Right lobe of liver (tissue), 6 donors: Measurements from ENCODE around the gene SNX3. TPM values are rescaled to one million over a fixed set of nuclear protein-coding genes. Genes with fewer than 3 reads are reported as not detected.
"Not testable (repeated sequence)": the region's sequence is repeated elsewhere in the genome, so short reads cannot be mapped to it uniquely, and the experiment has no call there.

Source experiments
- ATAC-seq, 4 donors: fragments of 200-7000 bp; cut with Tn5 transposase; one replicate each; pipeline ENCODE4 v1.9.1; 2020; ENCODE audit warnings: mild to moderate bottlenecking in 4 of 4, moderate library complexity in 4 of 4
- DNase-seq, 3 donors: peaks; one replicate each; pipeline ENCODE4 v3.0.0-alpha.2; 2020
- H3K27ac ChIP-seq, 3 donors: fragments of 200-600 bp; one replicate each; pipeline ENCODE4 v1.8.0; 2022
- H3K27me3 ChIP-seq, 2 donors: fragments of 200-600 bp; one replicate each; pipeline ENCODE4 v1.8.0; 2022
- H3K36me3 ChIP-seq, 4 donors: fragments of 200-600 bp; sonication (generic) in 1 of 4; one replicate each; pipeline versions ENCODE4 v1.5.1 to v1.8.0; 2017 to 2022; ENCODE audit warnings: control low read depth in 1 of 4
- H3K4me1 ChIP-seq, 4 donors: fragments of 200-600 bp; sonication (generic) in 1 of 4; one replicate each; pipeline versions ENCODE4 v1.5.1 to v1.8.0; 2017 to 2022; ENCODE audit warnings: control low read depth in 1 of 4
- H3K4me3 ChIP-seq, 3 donors: fragments of 200-600 bp; one replicate each; pipeline ENCODE4 v1.8.0; 2022
- H3K9me3 ChIP-seq, 4 donors: fragments of 200-600 bp; sonication (generic) in 1 of 4; one replicate each; pipeline versions ENCODE4 v1.5.1 to v1.8.0; 2017 to 2022; ENCODE audit warnings: control low read depth in 1 of 4
- CTCF ChIP-seq, 4 donors: fragments of 200-600 bp in 3 of 4; fragments of 450-650 bp in 1 of 4; IDR thresholded peaks; one replicate each; pipeline versions ENCODE4 v1.5.1 to v1.8.0; 2016 to 2022; ENCODE audit warnings: antibody characterized with exemption in 4 of 4, mild to moderate bottlenecking in 2 of 4
- POLR2A ChIP-seq: fragments of 450-650 bp; IDR thresholded peaks from one replicate; pipeline ENCODE4 v1.6.1; 2017; ENCODE audit warnings: antibody characterized with exemption, mild to moderate bottlenecking
- WGBS: methylation state at CpG from one replicate; pipeline ENCODE4 v1.1.6; 2018; ENCODE audit warnings: low coverage, low lambda C conversion rate; ENCODE audit not compliant: insufficient coverage; ENCODE audit errors: missing lambda C conversion rate; 5-methylcytosine and 5-hydroxymethylcytosine counted together
- intact Hi-C, 2 donors: fragments of 100-400 bp; cut with DNase I; formaldehyde crosslinking; loops; one replicate each; pipeline versions ENCODE4 v1.11.2 to v1.14.1; 2022
- total RNA-seq, 6 experiments: library from RNA; depleted of rRNA in 2 of 6; stranded (reverse); fragments of >200 nt in 2 of 6; fragmentation: NEBNext Ultra II Directional in 3 of 6; extraction: Animal tissue kit (Norgen Biotek cat#: 25700) in 3 of 6; gene quantifications; one replicate each; pipeline versions ENCODE4 v1.1.0 to v1.2.4, GENCODE V29; 2016 to 2023
- donor health status: DM: no; HTN: yes; CAD: no.
- donor health status: DM: no; HTN: no; CAD: no.
- donor health status: DM: no; HTN: no; CAD: no.
- donor health status: DM: no; HTN: yes; CAD: no.
- donor health status: DM: no; HTN: yes; CAD: no.

SNX3 gene
- total RNA-seq, 6 experiments from 2014 or later = 76.8 to 191 (median 111) TPM

DNA sequence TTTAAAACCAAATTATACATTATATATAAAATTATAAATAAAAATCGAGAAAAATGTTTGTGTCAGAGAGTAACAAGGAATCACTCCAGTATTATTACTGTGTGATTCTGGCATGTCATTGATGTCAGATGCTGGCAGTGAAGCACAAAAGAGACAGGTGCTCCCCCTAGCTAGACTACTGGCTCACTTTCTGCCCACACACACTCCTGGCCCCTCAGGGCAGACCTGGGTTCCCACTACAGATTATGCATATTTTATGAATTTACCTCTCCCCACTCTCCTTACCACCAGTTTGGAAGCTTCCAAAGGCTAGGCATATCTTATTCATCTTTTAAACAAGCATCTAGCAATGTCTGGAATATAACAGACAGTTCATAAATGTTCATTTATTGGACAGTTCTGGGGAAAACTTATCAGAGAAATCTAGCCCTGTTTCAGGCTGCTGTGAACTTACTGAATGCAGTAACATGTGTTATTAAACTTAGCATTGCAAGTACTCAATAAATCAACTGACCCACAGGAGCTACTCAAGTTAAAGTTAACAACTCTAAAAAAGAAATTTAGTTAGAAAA is 12.8 kb downstream of the SNX3 start:
- ATAC-seq = no peak

GRCh38 chr6:108245095-108245494 is 15.7 kb downstream of the SNX3 start:
- DNase-seq, H3K36me3 ChIP-seq, H3K27ac ChIP-seq, ATAC-seq, H3K27me3 ChIP-seq, intact Hi-C loops, H3K9me3 ChIP-seq, H3K4me3 ChIP-seq: not testable (repeated sequence)
- H3K4me1 ChIP-seq = peaks cover 0 to 20% (median 0%) of the 10 kb centered on the region in 4 donors
- WGBS = 96% methylated on average over 7 of the region's 7 CpGs

More for the DNA sequence above, 12.8 kb downstream of the SNX3 start:
- intact Hi-C loops = no loop called here
- H3K27ac ChIP-seq = no peak overlapping the region
- no peaks in the 10 kb centered on the region for H3K9me3 ChIP-seq
- DNase-seq = no peak
- 93% methylated on average over 1 of the region's 1 CpG for WGBS
- peaks cover 0 to 3% (median 0%) of the 10 kb centered on the region in 4 donors for H3K36me3 ChIP-seq
- H3K4me3 ChIP-seq = no peak overlapping the region
- peaks cover 0 to 34% (median 0%) of the 10 kb centered on the region in 4 donors for H3K4me1 ChIP-seq
- no peaks in the 10 kb centered on the region for H3K27me3 ChIP-seq
- TF ChIP-seq CTCF (IDR thresholded peaks at IDR 0.05) (peak in 1 of 4 donors; percentile 5), POLR2A (no peak)

DNA sequence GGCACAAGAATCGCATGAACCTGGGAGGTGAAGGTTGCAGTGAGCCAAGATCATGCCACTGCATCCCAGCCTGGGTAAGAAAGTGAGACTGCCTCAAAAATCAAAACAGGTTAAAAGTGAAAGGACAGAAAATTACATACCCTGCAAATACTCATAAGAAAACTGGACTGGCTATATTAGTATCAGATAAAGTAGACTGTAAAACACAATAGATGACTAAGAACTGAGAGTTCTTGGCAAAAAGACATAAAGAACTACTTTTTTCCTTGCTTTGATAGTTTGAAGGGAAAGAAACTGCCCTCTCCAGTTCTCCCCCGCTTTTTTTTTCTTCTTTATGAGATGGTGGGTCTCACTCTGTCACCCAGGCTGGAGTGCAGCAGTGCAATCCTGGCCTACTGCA is 17.0 kb downstream of the SNX3 start:
- Histone ChIP-seq H3K27me3 (no peaks in the 10 kb centered on the region), H3K4me1 (peaks cover 0 to 7% (median 0%) of the 10 kb centered on the region in 4 donors), H3K9me3 (no peaks in the 10 kb centered on the region), H3K36me3 (peaks cover 0 to under 1% (median 0%) of the 10 kb centered on the region in 4 donors), H3K4me3 (no peak overlapping the region), H3K27ac (no peak overlapping the region)
- DNase-seq (no peak), ATAC-seq (no peak)
- TF ChIP-seq CTCF (IDR thresholded peaks at IDR 0.05) = no peak
- TF ChIP-seq POLR2A = no peak
- intact Hi-C loops = no loop called here
- WGBS = 95% methylated on average over 2 of the region's 2 CpGs

DNA sequence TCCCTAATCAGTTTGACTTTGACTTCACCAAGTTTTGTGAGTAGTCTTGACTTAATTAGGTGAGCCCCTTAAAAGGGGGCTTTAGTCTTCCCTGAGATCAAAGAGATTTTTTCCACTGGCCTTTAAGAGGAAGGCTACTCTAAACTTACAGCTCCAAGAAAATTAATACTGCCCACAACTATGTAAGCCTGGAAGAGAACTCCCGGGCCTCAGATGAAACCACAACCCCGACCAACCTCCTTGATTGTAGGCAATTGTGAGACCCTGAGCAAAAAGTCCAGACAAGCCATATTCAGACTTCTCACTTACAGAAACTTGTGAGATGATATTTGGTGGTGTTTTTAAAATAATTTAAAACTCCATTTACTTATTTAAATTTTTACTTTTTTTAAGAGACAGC is 18.1 kb downstream of the SNX3 start:
- H3K27me3 ChIP-seq = no peaks in the 10 kb centered on the region
- TF ChIP-seq CTCF (IDR thresholded peaks at IDR 0.05) (no peak), POLR2A (no peak)
- no peak overlapping the region for H3K27ac ChIP-seq
- peaks cover 0 to 1% (median 0%) of the 10 kb centered on the region in 4 donors for H3K36me3 ChIP-seq
- H3K4me3 ChIP-seq = no peak overlapping the region
- no peak for ATAC-seq
- intact Hi-C loops = no loop called here
- no peak for DNase-seq
- peaks cover 0 to 6% (median 0%) of the 10 kb centered on the region in 4 donors for H3K4me1 ChIP-seq
- WGBS = 92% methylated on average over 2 of the region's 2 CpGs
- no peaks in the 10 kb centered on the region for H3K9me3 ChIP-seq

DNA sequence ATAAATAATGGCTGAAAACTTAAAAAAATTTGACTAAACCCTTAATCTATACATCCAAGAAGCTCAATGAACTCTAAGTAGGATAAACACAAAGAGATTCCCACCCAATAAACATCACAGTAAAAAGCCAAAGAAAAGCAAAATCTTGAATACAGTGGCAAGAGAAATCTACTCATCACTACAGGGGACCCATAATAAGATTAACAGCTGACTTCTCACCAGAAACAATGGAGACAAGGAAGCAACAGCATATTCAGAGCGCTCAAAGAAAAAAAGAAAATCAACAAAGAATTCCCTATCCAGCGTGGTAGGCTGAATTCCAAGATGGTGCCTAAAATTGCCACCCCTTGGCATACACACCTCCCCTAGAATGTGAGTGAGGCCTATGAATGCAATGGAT is 18.6 kb downstream of the SNX3 start:
- no peak for TF ChIP-seq POLR2A
- no peak for TF ChIP-seq CTCF (IDR thresholded peaks at IDR 0.05)
- 100% methylated on average over 2 of the region's 2 CpGs for WGBS
- Histone ChIP-seq H3K27me3 (no peaks in the 10 kb centered on the region), H3K4me3 (no peak overlapping the region), H3K27ac (no peak overlapping the region), H3K9me3 (no peaks in the 10 kb centered on the region), H3K4me1 (peaks cover 0 to 6% (median 0%) of the 10 kb centered on the region in 4 donors), H3K36me3 (peaks cover 0 to 3% (median 0%) of the 10 kb centered on the region in 4 donors)
- intact Hi-C loops = no loop called here
- ATAC-seq (no peak), DNase-seq (no peak)
